Duodenal mucosa (tissue), 2 donors: Measurements from ENCODE around the gene LACRT.

ENCODE experiments used
- H3K27ac ChIP-seq: one replicate; pipeline ENCODE4 v1.7.0; 2013; ENCODE audit warnings: low read depth, low read length
- H3K27me3 ChIP-seq, 2 donors: one replicate each; pipeline ENCODE4 v1.7.0; 2013; ENCODE audit warnings: low read length in 2 of 2, control low read depth in 1 of 2; ENCODE audit not compliant: insufficient read depth in 2 of 2, control insufficient read depth in 1 of 2
- H3K36me3 ChIP-seq, 2 donors: one replicate each; pipeline ENCODE4 v1.7.0; 2013; ENCODE audit warnings: low read length in 2 of 2, control low read depth in 1 of 2; ENCODE audit not compliant: insufficient read depth in 2 of 2, control insufficient read depth in 1 of 2
- H3K4me1 ChIP-seq, 2 donors: one replicate each; pipeline ENCODE4 v1.7.0; 2013; ENCODE audit warnings: low read length in 2 of 2, control low read depth in 1 of 2; ENCODE audit not compliant: insufficient read depth in 2 of 2, control insufficient read depth in 1 of 2
- H3K4me3 ChIP-seq, 2 donors: one replicate each; pipeline ENCODE4 v1.7.0; 2013; ENCODE audit warnings: low read length in 2 of 2, low read depth in 1 of 2
- H3K9ac ChIP-seq, 2 donors: one replicate each; pipeline ENCODE4 v1.7.0; 2013; ENCODE audit warnings: low read length in 2 of 2, low read depth in 1 of 2
- H3K9me3 ChIP-seq, 2 donors: one replicate each; pipeline ENCODE4 v1.7.0; 2013; ENCODE audit warnings: low read length in 2 of 2, control low read depth in 1 of 2; ENCODE audit not compliant: control insufficient read depth in 1 of 2

LACRT gene

GRCh38 chr12:54661048-54661447 is 26.4 kb upstream of the LACRT start:
- no peaks in the 10 kb centered on the region for H3K4me1 ChIP-seq
- H3K4me3 ChIP-seq: no peak overlapping the region
- no peak overlapping the region for H3K27ac ChIP-seq
- no peaks in the 10 kb centered on the region for H3K36me3 ChIP-seq
- peaks cover 0 to 3% of the 10 kb centered on the region in 2 donors for H3K27me3 ChIP-seq
- no peaks in the 10 kb centered on the region for H3K9me3 ChIP-seq
- no peak overlapping the region for H3K9ac ChIP-seq

GRCh38 chr12:54660320-54660962 is 25.7 kb upstream of the LACRT start:
- Histone ChIP-seq H3K9ac (no peak overlapping the region), H3K9me3 (no peaks in the 10 kb centered on the region), H3K27ac (no peak overlapping the region), H3K4me1 (no peaks in the 10 kb centered on the region), H3K4me3 (no peak overlapping the region), H3K27me3 (peaks cover 0 to 3% of the 10 kb centered on the region in 2 donors), H3K36me3 (no peaks in the 10 kb centered on the region)

DNA sequence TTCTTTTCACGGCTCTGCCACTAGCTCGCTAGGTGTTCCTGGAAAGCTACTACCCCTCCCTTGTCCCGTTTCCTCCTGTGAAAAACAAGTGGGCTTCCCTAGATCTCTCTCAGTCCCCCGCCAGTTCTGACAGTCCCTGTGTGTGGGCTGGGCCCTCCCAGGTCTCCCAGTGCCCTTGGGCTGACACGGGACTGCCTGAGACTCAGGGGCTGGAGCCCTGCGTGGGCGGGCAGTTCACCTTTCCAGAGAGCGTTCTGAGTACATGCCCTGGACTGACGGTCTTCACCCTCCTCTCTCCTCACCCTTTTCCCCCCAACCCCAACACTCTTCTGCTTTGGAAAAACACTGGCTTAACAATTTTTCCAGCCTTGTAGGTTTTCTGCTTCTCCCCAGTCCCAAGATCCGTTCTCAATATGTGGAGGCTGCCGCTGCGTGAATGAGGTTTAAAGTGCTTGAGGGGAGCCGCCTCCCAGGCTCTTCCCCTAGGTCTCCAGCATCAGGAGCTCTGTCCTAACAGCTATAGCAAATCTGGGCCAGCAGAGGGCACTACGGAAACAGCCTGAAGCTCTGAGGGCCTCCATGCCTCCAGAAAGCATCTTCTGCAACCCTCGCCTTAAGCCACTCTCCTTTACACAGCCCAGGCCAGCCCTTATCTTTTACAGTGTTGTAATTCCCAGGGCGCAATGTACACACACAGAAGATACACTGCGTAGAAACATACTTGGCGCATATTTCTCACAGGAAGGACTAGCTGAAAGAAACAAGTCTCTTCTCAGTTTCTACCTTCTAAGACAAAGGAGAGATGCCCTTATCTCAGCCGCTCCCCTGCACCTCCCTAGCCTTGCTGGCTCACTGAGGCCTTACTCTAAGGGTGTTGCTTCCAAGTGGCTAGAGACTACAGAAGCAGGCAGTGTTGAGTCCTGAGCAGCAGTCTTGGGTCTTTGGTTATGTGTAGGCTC is 23.9 kb upstream of the LACRT start:
- no peaks in the 10 kb centered on the region for H3K9me3 ChIP-seq
- no peak overlapping the region for H3K27ac ChIP-seq
- no peaks in the 10 kb centered on the region for H3K4me1 ChIP-seq
- no peak overlapping the region for H3K9ac ChIP-seq
- H3K4me3 ChIP-seq: no peak overlapping the region
- no peaks in the 10 kb centered on the region for H3K36me3 ChIP-seq
- H3K27me3 ChIP-seq: peaks cover 0 to 7% of the 10 kb centered on the region in 2 donors

- no peak overlapping the region for H3K27ac ChIP-seq
- H3K9me3 ChIP-seq: no peaks in the 10 kb centered on the region
- no peaks in the 10 kb centered on the region for H3K36me3 ChIP-seq
- no peaks in the 10 kb centered on the region for H3K4me1 ChIP-seq
- H3K4me3 ChIP-seq: no peak overlapping the region
- H3K27me3 ChIP-seq: peaks cover 0 to 7% of the 10 kb centered on the region in 2 donors
- no peak overlapping the region for H3K9ac ChIP-seq
Observed at GRCh38 chr12:54657105-54657607, 22.5 kb upstream of the LACRT start.

DNA sequence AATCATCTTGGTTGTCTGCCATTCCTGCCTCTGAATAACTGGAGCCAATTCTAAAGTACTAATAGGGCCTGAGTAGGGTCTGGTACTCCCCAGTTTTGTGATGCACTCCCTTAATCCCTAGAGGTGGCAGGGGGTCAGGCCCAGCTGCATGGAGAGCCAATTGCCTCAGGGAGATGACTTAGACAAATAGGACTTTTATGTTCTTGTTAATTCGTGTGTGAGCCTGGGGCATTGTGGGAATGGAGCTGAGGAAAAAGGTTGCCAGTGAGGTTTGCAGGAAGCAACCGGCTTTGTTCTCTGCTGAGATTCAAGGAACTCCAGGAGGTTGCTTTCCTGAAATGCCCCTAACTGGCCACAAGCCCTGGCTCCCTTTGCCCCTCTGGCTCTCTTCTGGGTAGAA is 20.2 kb upstream of the LACRT start:
- Histone ChIP-seq H3K9me3 (no peaks in the 10 kb centered on the region), H3K27ac (no peak overlapping the region), H3K4me3 (no peak overlapping the region), H3K27me3 (peaks cover 0 to 7% of the 10 kb centered on the region in 2 donors), H3K4me1 (no peaks in the 10 kb centered on the region), H3K9ac (no peak overlapping the region), H3K36me3 (no peaks in the 10 kb centered on the region)

GRCh38 chr12:54653025-54653424 is 18.3 kb upstream of the LACRT start:
- peaks cover 4% of the 10 kb centered on the region in 2 donors for H3K27me3 ChIP-seq
- H3K9ac ChIP-seq: no peak overlapping the region
- no peaks in the 10 kb centered on the region for H3K4me1 ChIP-seq
- H3K4me3 ChIP-seq: no peak overlapping the region
- H3K27ac ChIP-seq: no peak overlapping the region
- no peaks in the 10 kb centered on the region for H3K9me3 ChIP-seq
- H3K36me3 ChIP-seq: no peaks in the 10 kb centered on the region

GRCh38 chr12:54650889-54651288 is 16.2 kb upstream of the LACRT start:
- Histone ChIP-seq H3K9ac (no peak overlapping the region), H3K4me3 (no peak overlapping the region), H3K9me3 (no peaks in the 10 kb centered on the region), H3K36me3 (no peaks in the 10 kb centered on the region), H3K27me3 (peaks cover 4 to 8% of the 10 kb centered on the region in 2 donors), H3K27ac (no peak overlapping the region), H3K4me1 (no peaks in the 10 kb centered on the region)

DNA sequence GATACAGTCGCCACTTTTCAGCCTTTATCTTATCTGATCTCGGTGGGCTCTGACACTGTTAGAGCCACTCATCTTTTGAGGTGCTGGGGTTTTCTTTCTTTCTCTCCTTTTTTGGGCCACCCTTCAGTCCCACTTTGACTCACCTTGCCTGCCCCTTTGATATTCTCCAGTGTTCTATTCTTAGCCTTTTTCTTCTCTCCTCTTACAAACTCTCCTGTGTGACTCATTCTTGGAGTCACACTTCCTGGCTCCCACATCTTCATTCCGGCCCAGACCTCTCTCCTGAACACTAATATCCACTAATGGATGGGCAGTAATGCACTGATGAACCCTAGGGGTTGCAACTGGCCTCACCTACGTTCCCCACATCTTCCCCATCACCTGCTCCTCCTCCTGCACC is 15.7 kb upstream of the LACRT start:
- H3K27me3 ChIP-seq: peaks cover 4 to 8% of the 10 kb centered on the region in 2 donors
- no peaks in the 10 kb centered on the region for H3K36me3 ChIP-seq
- no peaks in the 10 kb centered on the region for H3K9me3 ChIP-seq
- H3K27ac ChIP-seq: no peak overlapping the region
- no peaks in the 10 kb centered on the region for H3K4me1 ChIP-seq
- H3K4me3 ChIP-seq: no peak overlapping the region
- H3K9ac ChIP-seq: no peak overlapping the region

DNA sequence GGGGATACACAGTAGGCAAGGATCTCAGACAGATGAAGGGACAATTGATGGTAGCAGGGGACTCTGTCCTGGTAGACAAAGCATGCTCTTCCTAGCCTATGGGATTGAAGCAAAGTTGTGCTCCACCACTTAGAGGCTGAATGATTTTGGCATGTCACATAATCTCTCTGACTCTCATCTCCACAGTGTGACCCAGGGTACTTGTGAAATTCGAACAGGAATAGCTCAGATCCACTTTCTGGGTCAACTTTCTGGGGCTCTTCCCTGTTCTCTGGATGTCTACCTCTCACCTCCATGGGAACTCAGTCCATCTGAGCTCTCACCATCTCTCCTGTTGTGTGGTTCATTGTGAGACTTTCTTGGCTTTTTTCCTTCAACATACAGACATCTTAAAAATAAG is 15.1 kb upstream of the LACRT start:
- Histone ChIP-seq H3K27ac (no peak overlapping the region), H3K9me3 (no peaks in the 10 kb centered on the region), H3K9ac (no peak overlapping the region), H3K4me3 (no peak overlapping the region), H3K27me3 (peaks cover 4 to 8% of the 10 kb centered on the region in 2 donors), H3K4me1 (no peaks in the 10 kb centered on the region), H3K36me3 (no peaks in the 10 kb centered on the region)

DNA sequence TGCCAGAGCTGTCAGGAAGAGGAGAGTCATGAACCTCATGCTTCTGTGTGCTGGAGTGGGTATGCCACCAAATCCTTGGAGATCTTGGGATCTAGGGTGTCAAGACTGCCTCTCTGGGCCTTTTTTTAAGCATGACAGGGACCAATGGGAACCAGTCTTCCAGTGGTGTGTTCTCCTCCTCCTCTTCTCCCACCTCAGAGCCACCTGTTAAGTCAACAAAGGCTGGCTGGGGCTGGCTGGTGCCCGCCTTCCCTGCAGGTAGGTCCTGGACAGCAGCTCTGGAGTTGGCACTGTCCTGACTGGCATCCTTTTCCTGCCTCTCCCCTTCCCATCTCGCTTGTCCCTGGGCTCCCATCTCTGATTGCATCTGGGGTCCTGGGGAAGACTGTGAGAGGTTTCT is 13.6 kb upstream of the LACRT start, which contains the start of gene DCD:
Gene DCD, minus strand, starts transcription at position 101 of the 400 bp plus-strand sequence. Its CDS starts 62 bp downstream, at position 39.
- no peaks in the 10 kb centered on the region for H3K9me3 ChIP-seq
- H3K4me3 ChIP-seq: no peak within 1 kb of the TSS
- no peaks in the 10 kb centered on the region for H3K36me3 ChIP-seq
- H3K9ac ChIP-seq: no peak within 1 kb of the TSS
- H3K27ac ChIP-seq: no peak within 1 kb of the TSS
- no peaks in the 10 kb centered on the region for H3K4me1 ChIP-seq
- peaks cover 4 to 11% of the 10 kb centered on the region in 2 donors for H3K27me3 ChIP-seq
